ENCODE data around the gene CKAP4. TPM values are rescaled to one million over a fixed set of nuclear protein-coding genes. Genes with fewer than 3 reads are reported as not detected.

The CKAP4 gene
- total RNA-seq, 2 experiments from 2014 or later = 14.7 to 15.7 TPM

DNA sequence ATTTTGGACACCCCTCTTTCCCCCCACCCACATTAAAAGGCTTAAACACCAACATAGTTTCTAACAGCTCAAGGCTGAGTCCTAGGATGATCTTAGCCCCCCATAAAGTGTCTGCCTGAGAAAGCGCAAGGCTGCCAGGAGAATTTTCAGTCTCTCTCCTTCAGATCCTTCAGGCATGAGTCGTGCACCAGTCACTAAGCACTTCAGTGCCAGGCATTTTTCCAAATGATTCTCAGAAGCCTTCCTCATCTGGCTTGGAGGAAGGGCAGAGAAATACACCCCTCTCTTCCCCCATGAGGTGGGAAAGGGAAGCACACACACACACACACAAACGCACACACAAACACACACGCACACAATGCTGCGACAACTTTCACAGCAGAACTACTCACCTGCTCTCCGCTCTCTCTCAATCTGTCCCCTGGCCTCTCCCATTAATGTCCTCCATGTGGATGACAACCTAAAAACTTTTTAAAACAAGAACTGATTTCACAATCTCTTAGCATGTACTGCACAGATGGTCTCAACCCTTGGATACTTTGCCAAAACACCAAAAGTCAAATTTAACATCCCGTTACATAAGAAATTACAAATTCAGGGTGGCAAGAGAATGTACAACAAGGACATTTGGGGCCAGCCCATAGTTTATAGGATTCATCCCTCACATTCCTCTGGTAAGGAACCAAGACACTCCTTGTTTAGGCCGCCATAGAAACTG is 49.8 kb downstream of the CKAP4 start:
- Histone ChIP-seq H3K36me3 (ENCODE audit: insufficient read depth, low read length) (no peaks in the 10 kb centered on the region), H3K27ac (ENCODE audit: low read depth in 1 of 2, low read length in 2 of 2) (no peak overlapping the region), H3K9me3 (ENCODE audit: control insufficient read depth in 1 of 2, insufficient read depth in 1 of 2, low read length in 2 of 2) (no peaks in the 10 kb centered on the region), H3K4me3 (ENCODE audit: low read length) (no peak overlapping the region), H3K27me3 (ENCODE audit: control insufficient read depth in 1 of 2, insufficient read depth in 2 of 2, low read length in 2 of 2) (peaks cover 0 to 4% of the 10 kb centered on the region in 2 experiments), H3K4me1 (ENCODE audit: insufficient read depth, low read length) (no peaks in the 10 kb centered on the region)
- CTCF ChIA-PET = no interaction called here
- POLR2A ChIA-PET = no interaction called here
- no peak for DNase-seq
- Mint-ChIP-seq H3K9me3 (no peaks in the 10 kb centered on the region), H3K27ac (no peak overlapping the region), H3K36me3 (ENCODE audit: low read depth) (no peaks in the 10 kb centered on the region), H3K4me1 (ENCODE audit: low read depth) (no peaks in the 10 kb centered on the region), H3K4me3 (no peak overlapping the region), H3K27me3 (peaks cover 32% of the 10 kb centered on the region)
- ATAC-seq (ENCODE audit: poor library complexity) = no peak
- intact Hi-C loops (cut with DNase I, micrococcal nuclease) = no loop called here
- TF ChIP-seq, protein P1, sequence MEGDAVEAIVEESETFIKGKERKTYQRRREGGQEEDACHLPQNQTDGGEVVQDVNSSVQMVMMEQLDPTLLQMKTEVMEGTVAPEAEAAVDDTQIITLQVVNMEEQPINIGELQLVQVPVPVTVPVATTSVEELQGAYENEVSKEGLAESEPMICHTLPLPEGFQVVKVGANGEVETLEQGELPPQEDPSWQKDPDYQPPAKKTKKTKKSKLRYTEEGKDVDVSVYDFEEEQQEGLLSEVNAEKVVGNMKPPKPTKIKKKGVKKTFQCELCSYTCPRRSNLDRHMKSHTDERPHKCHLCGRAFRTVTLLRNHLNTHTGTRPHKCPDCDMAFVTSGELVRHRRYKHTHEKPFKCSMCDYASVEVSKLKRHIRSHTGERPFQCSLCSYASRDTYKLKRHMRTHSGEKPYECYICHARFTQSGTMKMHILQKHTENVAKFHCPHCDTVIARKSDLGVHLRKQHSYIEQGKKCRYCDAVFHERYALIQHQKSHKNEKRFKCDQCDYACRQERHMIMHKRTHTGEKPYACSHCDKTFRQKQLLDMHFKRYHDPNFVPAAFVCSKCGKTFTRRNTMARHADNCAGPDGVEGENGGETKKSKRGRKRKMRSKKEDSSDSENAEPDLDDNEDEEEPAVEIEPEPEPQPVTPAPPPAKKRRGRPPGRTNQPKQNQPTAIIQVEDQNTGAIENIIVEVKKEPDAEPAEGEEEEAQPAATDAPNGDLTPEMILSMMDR (IDR thresholded peaks at IDR 0.05) = no peak

DNA sequence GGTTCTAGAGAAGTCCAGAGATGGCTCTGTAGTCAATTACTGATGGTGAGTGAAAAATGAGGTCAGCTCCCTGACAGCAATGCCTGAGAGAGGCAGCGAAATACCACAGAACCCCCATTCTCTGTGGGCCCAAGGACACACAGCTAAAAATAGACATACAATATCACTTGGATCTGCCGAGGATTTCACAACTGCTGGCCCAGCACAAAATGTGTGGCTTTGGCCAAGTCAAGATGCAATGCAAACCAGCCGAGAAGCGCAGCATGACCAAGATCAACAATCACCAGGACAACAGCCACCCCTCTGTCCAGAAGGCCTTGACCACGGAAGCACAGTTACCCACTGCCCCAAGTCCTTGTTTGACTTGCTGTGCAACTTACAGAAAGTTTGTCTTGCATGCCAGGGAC is 52.2 kb downstream of the CKAP4 start:
- Histone ChIP-seq H3K27ac (ENCODE audit: low read depth in 1 of 2, low read length in 2 of 2) (no peak overlapping the region), H3K9me3 (ENCODE audit: control insufficient read depth in 1 of 2, insufficient read depth in 1 of 2, low read length in 2 of 2) (no peaks in the 10 kb centered on the region), H3K4me3 (ENCODE audit: low read length) (no peak overlapping the region), H3K4me1 (ENCODE audit: insufficient read depth, low read length) (no peaks in the 10 kb centered on the region), H3K27me3 (ENCODE audit: control insufficient read depth in 1 of 2, insufficient read depth in 2 of 2, low read length in 2 of 2) (peaks cover 0 to 4% of the 10 kb centered on the region in 2 experiments), H3K36me3 (ENCODE audit: insufficient read depth, low read length) (no peaks in the 10 kb centered on the region)
- Mint-ChIP-seq H3K27me3 (peaks cover 37% of the 10 kb centered on the region), H3K9me3 (no peaks in the 10 kb centered on the region), H3K4me3 (no peak overlapping the region), H3K4me1 (ENCODE audit: low read depth) (no peaks in the 10 kb centered on the region), H3K36me3 (ENCODE audit: low read depth) (no peaks in the 10 kb centered on the region), H3K27ac (no peak overlapping the region)
- ATAC-seq (ENCODE audit: poor library complexity) (no peak), DNase-seq (no peak)
- intact Hi-C loops (cut with DNase I, micrococcal nuclease) = no loop called here
- ChIA-PET POLR2A (no interaction called here), CTCF (no interaction called here)
- TF ChIP-seq, protein P1 (IDR thresholded peaks at IDR 0.05) = no peak

DNA sequence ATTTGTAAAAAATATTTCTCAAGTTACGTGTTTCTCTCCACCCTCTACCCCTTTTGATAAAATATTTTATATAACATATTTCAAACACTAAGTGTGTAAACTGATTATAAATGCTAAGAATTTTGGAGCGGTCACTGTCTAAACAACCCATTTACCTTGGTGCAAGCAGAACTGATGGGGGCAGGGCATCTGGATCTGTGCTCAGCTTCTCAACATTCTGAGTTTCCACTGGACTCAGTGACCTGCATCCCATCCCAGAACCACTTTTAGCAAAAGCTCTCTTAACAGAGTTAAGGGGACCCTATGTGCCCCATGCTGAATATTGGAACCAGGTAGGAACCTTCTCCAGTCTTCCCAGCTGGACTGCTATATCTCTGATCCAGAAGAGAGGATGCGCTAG is 53.5 kb downstream of the CKAP4 start:
- ATAC-seq (ENCODE audit: poor library complexity) (no peak), DNase-seq (no peak)
- intact Hi-C loops (cut with DNase I, micrococcal nuclease) = no loop called here
- no peak overlapping the region for H3K4me3 Mint-ChIP-seq
- H3K27ac Mint-ChIP-seq = no peak overlapping the region
- H3K9me3 ChIP-seq (ENCODE audit: control insufficient read depth in 1 of 2, insufficient read depth in 1 of 2, low read length in 2 of 2) = no peaks in the 10 kb centered on the region
- peaks cover 0 to 4% of the 10 kb centered on the region in 2 experiments for H3K27me3 ChIP-seq (ENCODE audit: control insufficient read depth in 1 of 2, insufficient read depth in 2 of 2, low read length in 2 of 2)
- H3K4me1 ChIP-seq (ENCODE audit: insufficient read depth, low read length) = no peaks in the 10 kb centered on the region
- H3K27me3 Mint-ChIP-seq = peaks cover 37% of the 10 kb centered on the region
- H3K9me3 Mint-ChIP-seq = no peaks in the 10 kb centered on the region
- POLR2A ChIA-PET = no interaction called here
- no peaks in the 10 kb centered on the region for H3K36me3 Mint-ChIP-seq (ENCODE audit: low read depth)
- no peak overlapping the region for H3K4me3 ChIP-seq (ENCODE audit: low read length)
- H3K4me1 Mint-ChIP-seq (ENCODE audit: low read depth) = no peaks in the 10 kb centered on the region
- no peak overlapping the region for H3K27ac ChIP-seq (ENCODE audit: low read depth in 1 of 2, low read length in 2 of 2)
- TF ChIP-seq, protein P1 (IDR thresholded peaks at IDR 0.05) = no peak
- no peaks in the 10 kb centered on the region for H3K36me3 ChIP-seq (ENCODE audit: insufficient read depth, low read length)
- CTCF ChIA-PET = no interaction called here

Data from CD4-positive, alpha-beta T cell (primary cell).